GM21447 (cell line): ENCODE data around the gene RAB26.
"Not testable (repeated sequence)": the region's sequence is repeated elsewhere in the genome, so short reads cannot be mapped to it uniquely, and the experiment has no call there.

ENCODE experiments used
- ATAC-seq: cut with Tn5 transposase; IDR thresholded peaks from one replicate; pipeline ENCODE4 v1.9.1; 2021; ENCODE audit not compliant: unreplicated experiment

The RAB26 gene

DNA sequence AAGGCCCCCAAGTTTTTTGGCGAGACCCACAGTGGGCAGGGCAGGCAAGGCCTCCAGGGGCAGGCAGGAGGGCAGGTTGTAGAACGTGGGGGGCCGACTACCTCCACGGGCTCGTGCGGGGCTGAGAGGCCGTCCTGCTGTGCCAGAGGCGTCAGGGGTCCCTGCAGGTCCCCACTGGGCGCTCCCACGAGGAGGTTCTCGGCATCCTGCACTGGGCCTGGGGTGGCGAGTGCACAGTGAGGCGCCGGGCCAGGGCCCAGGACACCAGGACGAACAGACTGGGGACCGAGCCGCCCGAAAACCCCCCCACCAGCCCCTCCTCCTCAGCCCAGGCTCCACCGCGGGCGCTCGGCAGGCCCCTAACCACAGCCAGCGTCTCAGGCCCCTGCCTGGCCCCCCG is 32.0 kb upstream of the RAB26 start:
- ATAC-seq = not testable (repeated sequence)

- ATAC-seq = not testable (repeated sequence)
These were observed 31.1 kb upstream of the RAB26 start for GRCh38 chr16:2117341-2117740.

GRCh38 chr16:2117960-2118722 is 30.3 kb upstream of the RAB26 start:
- ATAC-seq = not testable (repeated sequence)

- not testable (repeated sequence) for ATAC-seq
These were observed 27.1 kb upstream of the RAB26 start for GRCh38 chr16:2121325-2121724.

DNA sequence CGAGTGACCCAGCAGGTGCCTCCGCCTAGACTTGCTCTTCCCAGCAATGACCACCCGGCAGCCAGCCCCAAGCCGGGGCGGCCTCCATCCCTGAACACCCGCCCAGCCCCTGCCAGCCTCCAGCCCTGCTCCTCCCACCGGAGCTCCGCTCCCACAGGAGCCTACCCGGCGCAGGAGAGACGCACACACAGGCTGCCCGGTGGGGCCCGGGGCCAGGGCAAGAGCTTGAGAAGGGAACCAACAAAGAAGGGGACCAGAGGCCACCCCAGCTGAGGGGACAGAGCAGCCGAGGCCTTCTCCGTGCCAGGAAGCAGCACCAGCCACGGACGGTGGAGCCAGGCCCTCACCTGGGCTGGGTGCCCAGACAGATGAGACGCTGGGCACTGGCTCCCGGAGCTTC is 26.6 kb upstream of the RAB26 start:
- ATAC-seq = no peak

GRCh38 chr16:2122429-2122828 is 26.0 kb upstream of the RAB26 start:
- no peak for ATAC-seq

DNA sequence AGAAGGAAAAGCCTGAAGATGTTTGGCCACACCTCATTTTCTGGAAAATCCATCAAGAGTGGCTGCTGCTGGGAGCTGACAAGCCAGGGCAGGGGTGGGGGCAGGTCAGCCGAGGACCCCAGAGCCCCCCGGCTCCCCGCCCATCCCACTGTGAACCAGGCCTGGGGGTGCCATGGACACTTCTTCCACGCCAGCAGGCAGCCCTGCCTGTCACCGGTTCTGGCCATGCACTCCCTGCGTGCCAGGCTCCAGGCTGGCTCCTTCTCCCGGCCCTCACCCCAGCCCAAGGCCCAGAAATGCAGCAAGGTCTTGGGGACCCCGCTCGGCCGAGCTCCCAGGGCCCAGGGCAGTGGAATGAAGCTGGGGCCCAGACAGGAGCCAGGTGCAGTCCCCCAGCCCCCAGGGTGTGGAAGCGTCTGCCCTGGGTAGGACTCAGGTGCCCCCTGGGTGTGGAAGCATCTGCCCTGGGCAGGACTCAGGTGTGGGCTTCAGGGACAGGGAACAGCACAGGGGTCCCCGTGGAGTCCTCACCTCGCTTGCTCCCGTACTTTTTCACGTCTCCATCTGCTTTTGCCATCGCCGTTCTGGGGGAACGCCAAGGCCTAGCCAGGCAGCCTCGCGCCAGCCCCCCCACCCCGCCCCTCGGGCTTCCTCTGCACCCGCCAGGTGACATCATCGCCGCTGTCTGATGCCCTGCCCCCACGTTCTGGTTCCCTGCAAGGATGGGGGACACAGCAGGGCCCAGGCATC is 25.3 kb upstream of the RAB26 start:
- not testable (repeated sequence) for ATAC-seq

GRCh38 chr16:2123706-2124376 is 24.6 kb upstream of the RAB26 start:
- ATAC-seq = not testable (repeated sequence)

DNA sequence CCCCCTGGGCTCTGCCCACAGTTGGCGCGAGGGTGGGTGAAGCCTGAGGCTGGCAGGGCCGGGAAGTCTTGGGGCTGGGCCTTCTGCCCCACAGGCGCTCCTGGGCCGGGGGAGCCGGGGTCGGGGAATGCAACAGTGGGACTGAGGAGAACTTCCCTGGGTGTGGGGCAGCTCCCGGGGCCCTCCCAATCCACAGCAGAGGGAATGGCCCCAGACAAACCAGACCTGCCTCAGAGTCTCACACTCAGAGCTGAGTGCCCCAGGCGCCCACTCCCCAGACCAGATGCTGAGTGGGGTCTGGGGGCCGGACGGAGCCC is 24.1 kb upstream of the RAB26 start:
- ATAC-seq = not testable (repeated sequence)

DNA sequence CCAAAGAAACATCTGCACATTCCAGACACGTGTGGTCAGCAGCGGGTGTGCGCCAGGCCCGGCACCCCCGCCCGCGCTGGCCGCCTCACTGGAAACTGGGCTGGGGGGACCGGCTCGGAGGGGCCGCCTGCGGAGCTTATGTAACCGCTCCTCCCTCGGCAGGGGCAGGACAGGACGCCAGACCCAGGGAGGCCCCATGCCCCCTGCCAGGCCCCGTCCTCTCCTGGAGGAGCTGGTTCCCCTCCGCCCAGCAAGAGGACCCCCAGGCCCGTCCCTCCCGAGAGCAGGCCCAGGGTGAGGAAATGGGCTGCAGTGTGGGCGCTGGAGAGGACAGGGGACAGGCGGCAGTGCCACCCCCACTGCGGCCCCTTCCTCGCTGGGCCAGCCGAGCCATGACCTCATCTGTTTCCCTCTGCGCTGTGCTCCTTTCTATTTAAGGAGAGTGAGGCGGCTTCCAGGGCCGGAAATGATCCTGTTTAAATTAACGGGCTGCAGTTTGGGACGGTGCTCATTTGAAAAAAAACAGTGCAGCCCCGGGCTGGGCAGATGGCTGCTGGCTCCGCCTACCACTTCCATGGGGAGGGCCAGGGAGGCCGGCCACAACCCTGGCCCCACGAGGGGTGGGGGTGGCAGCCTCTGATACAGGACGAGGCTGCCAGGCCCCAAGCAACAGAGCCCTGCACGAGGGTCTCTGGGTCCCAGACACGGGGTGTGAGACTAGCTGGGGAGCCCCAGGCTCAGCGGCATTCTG is 23.6 kb upstream of the RAB26 start:
- ATAC-seq = not testable (repeated sequence)

DNA sequence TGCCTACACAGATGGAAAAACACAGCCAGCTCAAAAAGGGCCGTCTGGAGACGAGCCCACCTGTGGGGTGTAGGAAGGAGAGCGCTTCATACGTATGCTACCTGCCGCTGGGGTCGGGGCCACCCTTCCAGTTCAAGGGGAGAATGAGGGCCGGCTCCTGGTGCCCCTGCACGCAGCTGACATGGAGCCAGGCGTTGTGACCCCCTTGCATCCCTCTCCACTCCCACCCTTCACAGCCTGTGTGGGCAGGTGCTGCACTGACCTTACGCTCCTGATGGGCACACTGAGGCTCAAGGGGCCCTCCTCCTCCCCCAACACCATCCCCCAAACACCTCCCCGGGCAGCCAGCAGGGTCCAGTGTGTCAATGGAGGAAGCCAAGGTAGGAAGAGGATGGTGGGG is 22.8 kb upstream of the RAB26 start:
- not testable (repeated sequence) for ATAC-seq

DNA sequence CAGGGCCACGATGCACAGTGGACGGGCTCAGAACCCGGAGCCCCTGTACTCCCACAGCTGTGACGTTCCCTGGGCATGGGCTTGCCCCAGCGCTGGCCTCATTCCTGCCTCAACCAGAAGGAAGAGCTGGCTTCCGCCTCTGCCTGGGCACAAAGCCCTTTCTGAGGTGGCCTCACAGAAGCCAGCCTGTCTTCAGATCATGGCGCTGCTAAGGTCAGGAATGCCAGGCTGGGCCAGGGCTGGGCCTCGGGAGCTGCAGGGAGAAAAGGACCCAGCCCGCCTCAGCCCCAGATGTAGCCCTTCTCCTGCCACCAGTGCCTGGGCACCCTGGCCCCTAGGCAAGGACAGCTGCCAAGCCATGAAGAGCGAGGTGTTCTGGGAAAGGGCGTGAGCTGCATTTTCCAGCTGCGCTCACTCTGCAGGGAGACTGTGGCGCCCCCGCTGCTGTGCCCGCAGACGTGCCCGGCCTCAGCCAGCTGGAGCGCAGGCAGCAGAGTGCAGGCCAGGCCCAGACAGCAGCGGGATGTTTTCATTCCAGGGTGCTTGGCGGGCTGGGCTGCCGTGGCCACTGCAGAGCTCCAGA is 22.2 kb upstream of the RAB26 start:
- not testable (repeated sequence) for ATAC-seq

DNA sequence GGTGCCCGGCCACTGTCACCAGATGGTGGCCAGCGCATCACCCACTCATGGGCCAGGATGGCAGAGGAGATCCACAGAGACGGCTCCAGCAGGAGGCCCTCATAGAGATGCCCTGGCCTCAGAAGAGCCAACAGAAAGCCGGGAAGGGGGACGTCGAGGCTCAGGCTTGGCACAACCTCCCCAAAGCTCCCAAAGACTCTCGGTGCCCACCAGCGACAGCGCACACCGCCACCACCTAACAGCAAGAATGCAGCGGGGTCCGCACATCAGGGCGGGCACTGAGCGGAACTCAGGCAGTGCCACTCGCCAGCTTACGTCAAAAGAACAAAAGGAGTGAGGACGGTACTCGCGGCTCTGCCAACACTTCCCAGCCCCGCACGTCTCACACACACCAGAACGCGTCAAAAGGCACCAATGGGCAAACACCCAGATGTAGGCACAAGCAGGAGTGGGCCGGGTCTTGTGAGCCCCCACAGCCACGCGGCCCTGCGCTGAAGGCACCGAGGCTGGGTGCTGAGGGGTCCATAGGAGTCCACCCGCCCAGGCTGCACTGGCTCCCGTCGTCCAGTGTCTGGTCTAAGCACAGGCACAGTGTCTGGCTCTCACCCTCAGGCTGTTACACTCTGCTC is 21.4 kb upstream of the RAB26 start:
- not testable (repeated sequence) for ATAC-seq

GRCh38 chr16:2127630-2128280 is 20.7 kb upstream of the RAB26 start:
- ATAC-seq = not testable (repeated sequence)

GRCh38 chr16:2129251-2129650 is 19.2 kb upstream of the RAB26 start:
- ATAC-seq = not testable (repeated sequence)

GRCh38 chr16:2129890-2130447 is 18.5 kb upstream of the RAB26 start:
- ATAC-seq = not testable (repeated sequence)

GRCh38 chr16:2133797-2134196 is 14.6 kb upstream of the RAB26 start:
- not testable (repeated sequence) for ATAC-seq

GRCh38 chr16:2135071-2135470 is 13.4 kb upstream of the RAB26 start:
- ATAC-seq = not testable (repeated sequence)

DNA sequence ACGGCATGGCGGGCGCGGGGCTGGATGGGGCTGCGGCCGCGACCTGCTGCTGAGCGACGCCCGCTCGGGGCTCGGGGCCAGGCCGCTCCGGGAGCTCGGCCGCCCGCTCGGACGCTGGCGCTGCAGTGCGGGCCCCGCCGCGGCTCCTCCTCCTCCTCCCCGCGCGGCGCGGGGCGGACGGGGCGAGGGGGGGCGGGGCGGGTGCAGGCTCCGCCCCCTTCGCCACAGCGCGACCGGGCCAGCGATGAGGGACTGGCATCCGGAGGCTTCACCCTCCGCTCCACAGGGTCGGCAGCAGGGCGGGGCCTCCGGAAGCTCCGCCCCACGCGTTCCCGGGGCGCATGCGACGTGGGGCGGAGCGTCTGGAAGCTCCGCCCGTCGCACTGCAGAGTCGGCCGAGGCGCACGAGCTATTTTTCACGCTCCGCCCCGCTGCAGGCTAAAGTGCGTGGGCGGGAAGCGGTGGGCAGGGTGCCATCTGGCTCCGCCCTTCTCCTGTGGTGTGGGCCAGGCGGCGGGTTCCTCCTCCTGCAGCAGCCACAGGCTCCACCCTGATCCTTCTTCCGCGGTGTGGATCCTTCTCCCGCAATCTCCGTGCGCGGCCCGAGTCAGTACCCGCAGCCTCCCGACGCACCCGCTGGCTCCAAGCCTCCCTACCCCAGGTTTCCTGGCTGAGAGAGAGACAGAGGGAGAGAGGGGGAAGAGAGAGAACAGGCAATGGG is 12.5 kb upstream of the RAB26 start, which contains the start of gene PKD1:
PKD1 (minus strand) TSS at position 129 of the 721 bp plus-strand sequence. CDS start 209 bp downstream, outside the sequence.
- ATAC-seq = not testable (repeated sequence)
